GM12872 (cell line): ENCODE results near the gene LGALS4.

Source experiments
- TF ChIP-seq, protein P1 (sequence below): IDR thresholded peaks from 3 replicates; pipeline ENCODE4 v1.5.1; 2011; ENCODE audit warnings: low read depth, mild to moderate bottlenecking, low read length, moderate library complexity; ENCODE audit not compliant: insufficient read depth

Gene LGALS4

DNA sequence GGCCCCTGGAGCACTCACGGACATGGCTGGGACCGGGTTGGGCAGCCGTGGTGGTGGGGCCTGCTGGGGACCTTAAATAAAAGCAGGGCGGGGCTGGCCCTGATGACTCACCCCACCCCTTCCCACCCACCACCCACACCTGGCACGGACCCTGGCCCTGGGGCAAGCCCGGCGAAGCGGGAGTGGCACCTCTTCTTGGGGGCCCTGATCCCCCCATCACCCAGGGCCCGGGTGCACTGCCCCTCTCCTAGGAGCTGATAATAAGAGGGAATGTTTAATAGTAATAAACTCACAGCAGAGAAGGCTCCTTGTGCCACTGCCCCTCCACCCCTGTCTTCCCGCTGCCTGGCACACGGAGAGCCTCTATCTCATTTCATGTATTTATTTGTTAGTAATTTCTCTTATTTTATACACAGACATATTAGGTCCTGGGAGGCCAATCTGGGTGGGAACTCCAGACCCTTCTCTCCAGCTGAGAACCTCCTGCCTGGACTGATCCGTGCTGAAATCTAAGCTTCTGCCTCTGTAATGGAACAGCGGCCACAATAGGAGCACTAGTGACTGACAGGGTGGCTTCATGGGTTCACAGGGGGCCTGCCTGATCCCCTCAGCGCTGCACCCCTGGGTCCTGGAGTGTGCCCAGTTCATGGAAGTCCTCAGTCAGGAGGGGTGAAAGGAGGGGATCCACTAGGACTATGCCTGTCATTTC is 39.1 kb downstream of the LGALS4 start, which contains the start of gene LGALS7:
LGALS7 (minus strand) TSS at position 49 of the 709 bp plus-strand sequence; CDS start at position 24, 25 bp downstream.
- TF ChIP-seq, protein P1, sequence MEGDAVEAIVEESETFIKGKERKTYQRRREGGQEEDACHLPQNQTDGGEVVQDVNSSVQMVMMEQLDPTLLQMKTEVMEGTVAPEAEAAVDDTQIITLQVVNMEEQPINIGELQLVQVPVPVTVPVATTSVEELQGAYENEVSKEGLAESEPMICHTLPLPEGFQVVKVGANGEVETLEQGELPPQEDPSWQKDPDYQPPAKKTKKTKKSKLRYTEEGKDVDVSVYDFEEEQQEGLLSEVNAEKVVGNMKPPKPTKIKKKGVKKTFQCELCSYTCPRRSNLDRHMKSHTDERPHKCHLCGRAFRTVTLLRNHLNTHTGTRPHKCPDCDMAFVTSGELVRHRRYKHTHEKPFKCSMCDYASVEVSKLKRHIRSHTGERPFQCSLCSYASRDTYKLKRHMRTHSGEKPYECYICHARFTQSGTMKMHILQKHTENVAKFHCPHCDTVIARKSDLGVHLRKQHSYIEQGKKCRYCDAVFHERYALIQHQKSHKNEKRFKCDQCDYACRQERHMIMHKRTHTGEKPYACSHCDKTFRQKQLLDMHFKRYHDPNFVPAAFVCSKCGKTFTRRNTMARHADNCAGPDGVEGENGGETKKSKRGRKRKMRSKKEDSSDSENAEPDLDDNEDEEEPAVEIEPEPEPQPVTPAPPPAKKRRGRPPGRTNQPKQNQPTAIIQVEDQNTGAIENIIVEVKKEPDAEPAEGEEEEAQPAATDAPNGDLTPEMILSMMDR: no peak

DNA sequence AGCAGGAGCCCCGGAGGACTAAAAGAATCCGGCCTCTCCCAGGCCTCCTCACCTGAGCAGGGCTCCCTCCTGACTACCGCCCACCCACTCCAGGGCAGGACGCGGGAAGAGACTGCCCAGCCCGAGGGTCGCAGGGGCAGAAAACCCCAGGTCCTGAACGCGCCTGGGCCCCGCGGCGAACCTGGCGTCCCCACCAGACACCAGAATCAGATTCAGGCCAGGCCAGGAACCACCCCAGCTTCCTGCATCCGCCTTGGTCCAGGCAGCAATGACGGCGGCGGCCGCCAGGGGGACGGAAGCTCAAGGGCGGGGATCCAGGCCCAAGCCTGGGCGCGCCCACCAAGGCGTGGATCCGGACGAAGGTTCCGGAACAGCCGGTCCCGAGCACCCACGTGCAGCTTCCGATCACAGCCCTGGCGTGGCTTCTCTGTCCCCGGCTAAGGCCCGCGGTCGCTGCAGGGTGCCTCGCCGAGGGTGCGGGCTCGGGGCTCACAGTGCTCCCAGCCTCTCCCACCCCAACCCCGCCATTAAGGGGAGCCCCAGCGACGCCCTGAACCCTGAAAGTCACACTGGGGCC is 43.0 kb downstream of the LGALS4 start:
- TF ChIP-seq, protein P1: peak; percentile 74

DNA sequence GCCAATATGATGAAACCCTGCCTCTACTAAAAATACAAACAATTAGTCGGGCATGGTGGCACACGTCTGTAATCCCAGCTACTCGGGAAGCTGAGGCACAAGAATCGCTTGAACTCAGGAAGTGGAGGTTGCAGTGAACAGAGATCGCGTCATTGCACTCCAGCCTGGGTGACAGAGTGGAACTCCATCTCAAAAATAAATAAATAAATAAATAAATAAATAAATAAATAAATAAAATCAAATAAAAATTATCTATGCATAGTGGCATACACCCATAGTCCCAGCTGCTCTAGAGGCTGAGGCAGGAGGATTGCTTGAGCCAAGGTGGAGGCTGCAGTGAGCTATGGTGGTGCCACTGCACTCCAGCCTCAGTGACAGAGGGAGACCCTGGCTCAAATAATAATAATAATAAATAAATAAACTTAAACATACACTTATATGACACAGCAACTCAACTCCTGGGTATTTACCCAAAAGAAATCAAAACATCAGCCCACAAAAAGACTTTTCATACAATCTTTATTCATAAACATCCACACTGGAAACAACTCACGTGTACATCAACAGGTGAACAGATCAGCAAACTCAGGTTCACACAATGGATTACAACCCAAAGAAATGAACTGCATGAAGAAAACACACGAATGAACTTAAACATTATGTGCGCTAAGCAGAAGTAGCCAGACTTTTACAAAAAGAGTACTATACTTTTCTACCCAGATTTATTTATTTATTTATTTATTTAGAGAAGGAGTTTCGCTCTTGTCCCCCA is 46.3 kb downstream of the LGALS4 start:
- TF ChIP-seq, protein P1: no peak

DNA sequence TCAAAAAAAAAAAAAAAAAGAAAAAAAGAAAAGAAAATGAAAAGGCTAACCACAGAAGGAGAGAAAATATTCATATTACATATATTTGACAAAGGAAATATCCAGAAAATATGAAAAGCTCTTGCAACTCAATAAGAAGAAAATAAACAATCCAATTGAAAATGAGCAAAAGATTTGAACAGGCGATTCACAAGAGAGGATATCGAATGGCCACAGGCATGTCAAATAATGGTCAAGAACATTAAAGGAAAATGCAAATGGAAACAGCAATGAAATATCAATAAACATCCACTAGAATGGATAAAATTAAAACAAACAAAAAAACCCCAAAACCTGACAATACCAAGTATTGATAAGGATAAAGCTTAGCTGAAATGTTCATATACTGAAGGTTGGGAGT is 47.5 kb downstream of the LGALS4 start:
- TF ChIP-seq, protein P1: no peak

DNA sequence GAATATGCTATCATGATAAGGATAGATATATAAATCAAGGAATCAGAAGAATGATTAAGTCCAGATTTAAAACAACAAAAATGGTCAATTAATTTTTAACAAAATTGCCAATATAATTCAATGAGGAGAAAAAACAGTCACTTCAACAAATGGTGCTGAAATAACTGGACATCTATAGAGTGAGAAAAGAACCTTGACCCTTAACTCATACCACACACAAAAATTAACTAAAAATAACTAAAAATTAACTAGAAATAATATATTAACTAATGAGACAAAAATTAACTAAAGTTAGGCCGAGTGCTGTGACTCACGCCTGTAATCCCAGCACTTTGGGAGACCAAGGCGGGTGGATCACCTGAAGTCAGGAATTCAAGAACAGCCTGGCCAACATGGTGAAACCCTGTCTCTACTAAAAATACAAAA is 48.9 kb downstream of the LGALS4 start:
- TF ChIP-seq, protein P1: no peak

DNA sequence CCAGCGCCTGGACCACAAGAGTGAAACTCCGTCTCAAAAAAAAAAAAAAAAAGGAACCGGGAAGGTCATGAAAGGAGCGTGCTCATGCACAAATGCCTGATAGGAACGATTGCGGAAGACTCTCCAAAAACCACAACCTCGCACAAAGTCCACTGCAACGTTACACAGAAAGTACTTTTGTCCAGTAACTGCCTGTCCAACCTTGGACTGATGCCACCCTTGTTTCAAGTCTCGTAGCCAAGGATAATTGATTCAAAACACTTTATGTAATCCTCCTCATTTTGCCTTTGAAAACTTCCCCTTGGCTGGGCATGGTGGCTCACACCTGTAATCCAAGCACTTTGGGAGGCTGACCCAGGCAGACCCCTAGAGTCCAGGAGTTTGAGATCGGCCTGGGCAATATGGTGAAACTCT is 53.1 kb downstream of the LGALS4 start:
- TF ChIP-seq, protein P1: no peak
